Calu3 (cell line): ENCODE results near the gene MAP1LC3A. TPM values are rescaled to one million over a fixed set of nuclear protein-coding genes. Genes with fewer than 3 reads are reported as not detected.

Source experiments
- BruUV-seq: library from RNA; stranded (reverse); fragments of 400-500 nt; replicated peaks from 2 replicates; lab custom pipeline; 2021; lab: Mats Ljungman, UMichigan
- CTCF ChIA-PET: fragments of 300-600 bp; sonication (Branson Sonifier 250); formaldehyde crosslinking; loops from one replicate; lab custom pipeline; 2022; ENCODE audit warnings: antibody characterized with exemption; lab: Charles Lee
- DNase-seq: peaks from one replicate; pipeline ENCODE4 v3.0.0; 2022
- H3K27ac Mint-ChIP-seq: one replicate; pipeline ENCODE4 v1.8.0; 2022; ENCODE audit warnings: mixed read lengths; ENCODE audit not compliant: unreplicated experiment
- H3K27me3 Mint-ChIP-seq: one replicate; pipeline ENCODE4 v1.8.0; 2022; ENCODE audit warnings: mixed read lengths; ENCODE audit not compliant: unreplicated experiment
- H3K36me3 Mint-ChIP-seq: one replicate; pipeline ENCODE4 v1.8.0; 2022; ENCODE audit warnings: mild to moderate bottlenecking, moderate library complexity, mixed read lengths; ENCODE audit not compliant: insufficient read depth, unreplicated experiment
- H3K4me1 Mint-ChIP-seq: one replicate; pipeline ENCODE4 v1.8.0; 2022; ENCODE audit warnings: mild to moderate bottlenecking, low read depth, mixed read lengths; ENCODE audit not compliant: unreplicated experiment
- H3K4me3 Mint-ChIP-seq: one replicate; pipeline ENCODE4 v1.8.0; 2022; ENCODE audit warnings: mild to moderate bottlenecking, low read depth, moderate library complexity, mixed read lengths; ENCODE audit not compliant: unreplicated experiment
- H3K9me3 Mint-ChIP-seq: one replicate; pipeline ENCODE4 v1.8.0; 2022; ENCODE audit warnings: low read depth, mixed read lengths; ENCODE audit not compliant: unreplicated experiment
- CTCF ChIP-seq: fragments of 200-600 bp; IDR thresholded peaks from one replicate; pipeline ENCODE4 v1.8.0; 2022; ENCODE audit warnings: antibody characterized with exemption; ENCODE audit not compliant: unreplicated experiment
- intact Hi-C: fragments of 100-400 bp; cut with micrococcal nuclease; formaldehyde crosslinking; loops from one replicate; pipeline ENCODE4 v1.10.0; 2022; ENCODE audit not compliant: unreplicated experiment
- total RNA-seq: library from RNA; stranded (reverse); gene quantifications from 2 replicates; pipeline ENCODE4 v1.2.3, GENCODE V29; 2022

Gene MAP1LC3A
- total RNA-seq, 1 experiment from 2014 or later: 0.78 TPM

- no TSS peak for BruUV-seq
- Mint-ChIP-seq H3K4me3 (no peak overlapping the region), H3K27me3 (no peaks in the 10 kb centered on the region), H3K27ac (no peak overlapping the region), H3K4me1 (no peaks in the 10 kb centered on the region), H3K36me3 (peaks cover 16% of the 10 kb centered on the region), H3K9me3 (no peaks in the 10 kb centered on the region)
- intact Hi-C loops: no loop called here
- CTCF ChIA-PET: interaction anchor here (1.1 to 1.2 kb wide), 2 partner anchors 10 to 14 kb away, joined by 3 to 6 read pairs; no protein-coding TSS in a partner anchor
- no peak for TF ChIP-seq CTCF
- no peak for DNase-seq
These were observed 11.1 kb downstream of the MAP1LC3A start for GRCh38 chr20:34569598-34569997.

GRCh38 chr20:34570859-34571306 lies 12.4 kb downstream of the MAP1LC3A start:
- no peak for DNase-seq
- Mint-ChIP-seq H3K27ac (no peak overlapping the region), H3K4me3 (no peak overlapping the region), H3K4me1 (no peaks in the 10 kb centered on the region), H3K36me3 (peaks cover 16% of the 10 kb centered on the region), H3K9me3 (no peaks in the 10 kb centered on the region), H3K27me3 (no peaks in the 10 kb centered on the region)
- BruUV-seq: no TSS peak
- TF ChIP-seq CTCF: no peak
- CTCF ChIA-PET: interaction anchor here (0.6 to 1.3 kb wide), 2 partner anchors 48 to 977 kb away, joined by 3 to 4 read pairs; no protein-coding TSS in a partner anchor
- intact Hi-C loops: no loop called here

- no peaks in the 10 kb centered on the region for H3K9me3 Mint-ChIP-seq
- intact Hi-C loops: no loop called here
- CTCF ChIA-PET: interaction anchor here (1.3 kb wide), 1 partner anchor 49 kb away, joined by 4 read pairs; no protein-coding TSS in a partner anchor
- no TSS peak for BruUV-seq
- TF ChIP-seq CTCF: no peak
- no peak overlapping the region for H3K27ac Mint-ChIP-seq
- no peak for DNase-seq
- H3K4me1 Mint-ChIP-seq: no peaks in the 10 kb centered on the region
- peaks cover 12% of the 10 kb centered on the region for H3K36me3 Mint-ChIP-seq
- no peaks in the 10 kb centered on the region for H3K27me3 Mint-ChIP-seq
- H3K4me3 Mint-ChIP-seq: no peak overlapping the region
These were observed 13.2 kb downstream of the MAP1LC3A start for GRCh38 chr20:34571753-34572152.

- Mint-ChIP-seq H3K9me3 (no peaks in the 10 kb centered on the region), H3K4me3 (no peak overlapping the region), H3K27me3 (no peaks in the 10 kb centered on the region), H3K27ac (no peak overlapping the region), H3K36me3 (peaks cover 12% of the 10 kb centered on the region), H3K4me1 (no peaks in the 10 kb centered on the region)
- no TSS peak for BruUV-seq
- CTCF ChIA-PET: no interaction called here
- intact Hi-C loops: no loop called here
- no peak for DNase-seq
- TF ChIP-seq CTCF: no peak
These were observed 15.2 kb downstream of the MAP1LC3A start for GRCh38 chr20:34573541-34574300.
